Hepatocyte (in vitro differentiated cells): ENCODE data around the gene INHBA. TPM values are rescaled to one million over a fixed set of nuclear protein-coding genes. Genes with fewer than 3 reads are reported as not detected.

Source experiments
- DNase-seq: peaks from one replicate; pipeline ENCODE4 v3.0.0-alpha.2; 2016; ENCODE audit warnings: low spot score
- H2AFZ ChIP-seq: fragments of 200-600 bp; sonication (generic); 2 replicates; pipeline ENCODE4 v1.6.0; 2016; ENCODE audit warnings: antibody characterized with exemption, mild to moderate bottlenecking
- H3K27ac ChIP-seq: fragments of 200-600 bp; sonication (generic); 2 replicates; pipeline ENCODE4 v1.5.1; 2016; ENCODE audit warnings: mild to moderate bottlenecking
- H3K27me3 ChIP-seq: fragments of 200-600 bp; sonication (generic); 2 replicates; pipeline ENCODE4 v1.6.1; 2016
- H3K36me3 ChIP-seq: fragments of 200-600 bp; sonication (generic); replicated peaks from 2 replicates; pipeline ENCODE4 v1.5.1; 2016; ENCODE audit warnings: low read depth; ENCODE audit not compliant: insufficient read depth
- H3K4me1 ChIP-seq: fragments of 200-600 bp; sonication (generic); 2 replicates; pipeline ENCODE4 v1.5.1; 2016; ENCODE audit warnings: mild to moderate bottlenecking, moderate library complexity; ENCODE audit not compliant: insufficient read depth
- H3K4me2 ChIP-seq: fragments of 200-600 bp; sonication (generic); 2 replicates; pipeline ENCODE4 v1.6.0; 2016
- H3K4me3 ChIP-seq: fragments of 200-600 bp; sonication (generic); 2 replicates; pipeline ENCODE4 v1.5.1; 2016; ENCODE audit warnings: mild to moderate bottlenecking
- H3K79me2 ChIP-seq: fragments of 200-600 bp; sonication (generic); 2 replicates; pipeline ENCODE4 v1.6.0; 2017; ENCODE audit warnings: mild to moderate bottlenecking
- H3K9me2 ChIP-seq: fragments of 200-600 bp; sonication (generic); replicated peaks from 2 replicates; pipeline ENCODE4 v1.6.0; 2017; ENCODE audit warnings: mild to moderate bottlenecking; ENCODE audit not compliant: insufficient read depth
- H3K9me3 ChIP-seq: fragments of 200-600 bp; sonication (generic); 2 replicates; pipeline ENCODE4 v1.5.1; 2016; ENCODE audit warnings: low read depth, mild to moderate bottlenecking
- H4K20me1 ChIP-seq: fragments of 200-600 bp; sonication (generic); 2 replicates; pipeline ENCODE4 v1.6.0; 2016; ENCODE audit warnings: mild to moderate bottlenecking; ENCODE audit not compliant: insufficient read depth, poor library complexity, severe bottlenecking
- EZH2 ChIP-seq: fragments of 200-600 bp; sonication (generic); IDR thresholded peaks from 2 replicates; pipeline ENCODE4 v1.6.1; 2016; ENCODE audit warnings: antibody characterized with exemption, mild to moderate bottlenecking, borderline replicate concordance
- EZH2phosphoT487 ChIP-seq: fragments of 200-600 bp; sonication (generic); IDR thresholded peaks from one replicate; pipeline ENCODE4 v1.6.1; 2018; ENCODE audit warnings: antibody characterized with exemption, mild to moderate bottlenecking, low read depth, moderate library complexity; ENCODE audit not compliant: unreplicated experiment, severe bottlenecking
- WGBS: methylation state at CpG from one replicate; pipeline ENCODE4 v1.1.6; 2016; ENCODE audit warnings: low lambda C conversion rate; ENCODE audit errors: missing lambda C conversion rate; 5-methylcytosine and 5-hydroxymethylcytosine counted together
- polyA plus RNA-seq: library from polyadenylated mRNA; unstranded; fragments of >200 nt; fragmentation: Nextera tagmentation; extraction: Ambion mirVana; gene quantifications from 2 replicates; pipeline ENCODE4 v1.2.1, GENCODE V29; 2016
- total RNA-seq: library from RNA; depleted of rRNA; stranded (reverse); fragments of >200 nt; gene quantifications from 2 replicates; pipeline ENCODE4 v1.2.3, GENCODE V29; 2014
- TF ChIP-seq, protein P1 (sequence below): fragments of 200-600 bp; sonication (generic); IDR thresholded peaks from 2 replicates; pipeline ENCODE4 v1.5.1; 2016; ENCODE audit warnings: antibody characterized with exemption, mild to moderate bottlenecking; ENCODE audit not compliant: poor library complexity

INHBA gene
- total and polyA plus RNA-seq, 2 experiments from 2014 or later: 7.0 to 8.2 TPM

DNA sequence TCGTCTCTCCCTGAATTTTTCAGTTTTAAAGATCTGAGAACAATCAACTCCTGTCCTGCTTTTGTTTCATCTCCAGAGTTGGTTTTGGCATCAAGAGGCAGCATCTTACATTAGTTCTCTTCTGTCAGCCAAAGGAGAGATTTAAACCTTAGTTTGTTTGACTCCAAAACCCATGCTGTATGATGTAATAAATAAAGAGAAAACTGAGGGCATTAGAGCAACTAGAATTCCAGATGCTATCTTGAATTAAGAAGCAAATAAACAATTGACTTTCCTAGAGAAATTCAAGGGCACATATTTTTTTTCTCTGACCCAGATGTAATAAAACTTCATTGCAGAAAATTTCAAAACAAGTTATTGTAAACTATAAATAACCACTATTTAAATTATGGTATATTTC, 54.4 kb downstream of the INHBA start:
- Histone ChIP-seq H3K4me3 (no peak overlapping the region), H4K20me1 (no peaks in the 10 kb centered on the region), H3K27me3 (no peaks in the 10 kb centered on the region), H3K36me3 (no peaks in the 10 kb centered on the region), H3K9me3 (no peaks in the 10 kb centered on the region), H3K4me2 (no peak overlapping the region), H3K79me2 (no peaks in the 10 kb centered on the region), H3K27ac (no peak overlapping the region), H3K9me2 (no peaks in the 10 kb centered on the region), H3K4me1 (no peaks in the 10 kb centered on the region), H2AFZ (no peak overlapping the region)
- no peak for DNase-seq
- TF ChIP-seq EZH2: no peak
- TF ChIP-seq, protein P1, sequence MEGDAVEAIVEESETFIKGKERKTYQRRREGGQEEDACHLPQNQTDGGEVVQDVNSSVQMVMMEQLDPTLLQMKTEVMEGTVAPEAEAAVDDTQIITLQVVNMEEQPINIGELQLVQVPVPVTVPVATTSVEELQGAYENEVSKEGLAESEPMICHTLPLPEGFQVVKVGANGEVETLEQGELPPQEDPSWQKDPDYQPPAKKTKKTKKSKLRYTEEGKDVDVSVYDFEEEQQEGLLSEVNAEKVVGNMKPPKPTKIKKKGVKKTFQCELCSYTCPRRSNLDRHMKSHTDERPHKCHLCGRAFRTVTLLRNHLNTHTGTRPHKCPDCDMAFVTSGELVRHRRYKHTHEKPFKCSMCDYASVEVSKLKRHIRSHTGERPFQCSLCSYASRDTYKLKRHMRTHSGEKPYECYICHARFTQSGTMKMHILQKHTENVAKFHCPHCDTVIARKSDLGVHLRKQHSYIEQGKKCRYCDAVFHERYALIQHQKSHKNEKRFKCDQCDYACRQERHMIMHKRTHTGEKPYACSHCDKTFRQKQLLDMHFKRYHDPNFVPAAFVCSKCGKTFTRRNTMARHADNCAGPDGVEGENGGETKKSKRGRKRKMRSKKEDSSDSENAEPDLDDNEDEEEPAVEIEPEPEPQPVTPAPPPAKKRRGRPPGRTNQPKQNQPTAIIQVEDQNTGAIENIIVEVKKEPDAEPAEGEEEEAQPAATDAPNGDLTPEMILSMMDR: no peak
- no peak for TF ChIP-seq EZH2phosphoT487
- WGBS: 71% methylated on average over 1 of the region's 1 CpG

DNA sequence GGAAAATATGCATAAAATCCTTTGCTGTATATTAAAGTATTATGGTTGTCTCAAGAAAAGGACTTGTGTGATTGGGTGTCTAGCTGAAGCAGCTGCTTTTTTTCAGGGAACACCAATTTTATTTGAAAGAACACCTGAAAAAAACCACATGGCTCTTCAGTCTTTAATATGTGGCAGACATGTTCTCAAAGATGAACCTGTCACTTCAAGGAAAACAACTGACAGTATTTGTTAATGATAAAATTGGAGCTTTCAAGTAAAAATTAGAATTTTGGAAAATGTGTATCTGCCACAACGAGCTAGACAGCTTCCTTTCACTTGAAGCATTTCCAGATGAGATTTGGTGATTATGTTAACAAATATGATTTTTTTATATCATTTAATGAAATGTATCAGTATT, 59.3 kb downstream of the INHBA start:
- H3K4me2 ChIP-seq: no peak overlapping the region
- no peak overlapping the region for H3K4me3 ChIP-seq
- H2AFZ ChIP-seq: no peak overlapping the region
- no peaks in the 10 kb centered on the region for H3K36me3 ChIP-seq
- 86% methylated on average over 1 of the region's 1 CpG for WGBS
- H3K4me1 ChIP-seq: no peaks in the 10 kb centered on the region
- H3K27ac ChIP-seq: no peak overlapping the region
- H3K9me3 ChIP-seq: no peaks in the 10 kb centered on the region
- no peak for TF ChIP-seq EZH2
- TF ChIP-seq, protein P1: no peak
- TF ChIP-seq EZH2phosphoT487: no peak
- H3K27me3 ChIP-seq: no peaks in the 10 kb centered on the region
- no peak for DNase-seq
- no peaks in the 10 kb centered on the region for H4K20me1 ChIP-seq
- H3K9me2 ChIP-seq: no peaks in the 10 kb centered on the region
- H3K79me2 ChIP-seq: no peaks in the 10 kb centered on the region

DNA sequence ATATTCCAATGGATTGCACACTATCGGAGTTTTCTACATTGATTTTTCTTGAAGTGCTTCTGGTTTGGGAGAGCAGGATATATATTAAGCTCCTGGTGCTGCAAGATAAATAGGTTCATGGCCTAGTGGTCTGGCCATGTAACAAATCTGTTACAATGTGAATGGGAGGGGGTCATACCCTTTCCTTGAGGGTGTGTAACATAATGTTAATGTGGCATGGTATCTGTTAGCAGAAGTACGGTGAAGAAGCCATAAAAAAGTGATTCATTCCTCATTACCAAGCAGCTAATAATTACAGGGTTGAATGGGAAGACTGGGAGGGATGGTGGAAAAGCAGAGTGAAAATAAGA, 61.2 kb downstream of the INHBA start:
- 81% methylated on average over 2 of the region's 2 CpGs for WGBS
- TF ChIP-seq, protein P1: no peak
- TF ChIP-seq EZH2phosphoT487: no peak
- no peak for TF ChIP-seq EZH2

More for the DNA sequence above, 61.2 kb downstream of the INHBA start:
- Histone ChIP-seq H3K4me3 (no peak overlapping the region), H3K9me2 (no peaks in the 10 kb centered on the region), H4K20me1 (no peaks in the 10 kb centered on the region), H3K27ac (no peak overlapping the region), H3K79me2 (no peaks in the 10 kb centered on the region), H3K27me3 (no peaks in the 10 kb centered on the region), H2AFZ (no peak overlapping the region), H3K4me1 (no peaks in the 10 kb centered on the region), H3K4me2 (no peak overlapping the region), H3K9me3 (no peaks in the 10 kb centered on the region), H3K36me3 (no peaks in the 10 kb centered on the region)
- DNase-seq: no peak
